Mucosa of gallbladder (tissue), 1 donor: ENCODE data around the gene TMEM106A. TPM values are rescaled to one million over a fixed set of nuclear protein-coding genes. Genes with fewer than 3 reads are reported as not detected.
"Not testable (repeated sequence)": the region's sequence is repeated elsewhere in the genome, so short reads cannot be mapped to it uniquely, and the experiment has no call there.

Experiments
- DNase-seq: peaks from one replicate; pipeline ENCODE4 v3.0.0-alpha.2; 2020; ENCODE audit warnings: low spot score
- total RNA-seq: library from RNA; stranded (reverse); gene quantifications from one replicate; pipeline ENCODE4 v1.2.1, GENCODE V29; 2021
- donor health status: DM: no; HTN: no; CAD: no.

TMEM106A gene
- total RNA-seq, 1 donor from 2014 or later = 10.8 TPM

DNA sequence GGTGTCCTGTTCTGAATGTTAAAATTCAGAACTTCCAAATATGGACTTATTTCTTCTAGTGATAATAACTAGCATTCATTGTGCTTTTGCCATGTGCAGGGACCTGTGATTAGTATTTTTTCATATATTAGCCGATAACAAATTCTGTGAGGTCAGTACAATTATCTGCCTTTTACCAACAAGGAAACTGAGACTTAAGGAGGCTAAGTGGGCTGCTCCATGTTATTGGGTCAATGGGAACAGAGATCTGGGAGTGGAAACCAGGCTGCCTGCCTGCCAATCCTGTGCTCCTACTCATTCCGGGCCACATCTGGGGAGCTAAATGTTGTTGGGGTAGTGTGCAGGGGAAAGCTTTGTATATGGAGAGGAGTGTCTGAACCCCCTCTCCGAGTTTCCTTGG is 3.7 kb downstream of the TMEM106A start:
- DNase-seq = no peak

DNA sequence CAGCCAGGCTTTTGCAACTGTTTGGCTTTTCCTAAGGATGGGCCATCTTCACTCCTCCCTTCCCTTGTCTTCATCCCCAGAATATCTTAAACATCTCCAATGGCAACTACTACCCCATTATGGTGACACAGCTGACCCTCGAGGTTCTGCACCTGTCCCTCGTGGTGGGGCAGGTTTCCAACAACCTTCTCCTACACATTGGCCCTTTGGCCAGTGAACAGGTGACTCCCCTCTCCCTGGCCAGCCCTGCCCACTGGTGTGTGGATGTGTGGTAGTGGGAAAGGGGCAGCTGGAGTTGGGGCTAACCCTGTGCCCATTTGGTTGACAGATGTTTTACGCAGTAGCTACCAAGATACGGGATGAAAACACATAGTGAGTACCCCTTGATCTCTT is 4.7 kb downstream of the TMEM106A start:
- no peak for DNase-seq

DNA sequence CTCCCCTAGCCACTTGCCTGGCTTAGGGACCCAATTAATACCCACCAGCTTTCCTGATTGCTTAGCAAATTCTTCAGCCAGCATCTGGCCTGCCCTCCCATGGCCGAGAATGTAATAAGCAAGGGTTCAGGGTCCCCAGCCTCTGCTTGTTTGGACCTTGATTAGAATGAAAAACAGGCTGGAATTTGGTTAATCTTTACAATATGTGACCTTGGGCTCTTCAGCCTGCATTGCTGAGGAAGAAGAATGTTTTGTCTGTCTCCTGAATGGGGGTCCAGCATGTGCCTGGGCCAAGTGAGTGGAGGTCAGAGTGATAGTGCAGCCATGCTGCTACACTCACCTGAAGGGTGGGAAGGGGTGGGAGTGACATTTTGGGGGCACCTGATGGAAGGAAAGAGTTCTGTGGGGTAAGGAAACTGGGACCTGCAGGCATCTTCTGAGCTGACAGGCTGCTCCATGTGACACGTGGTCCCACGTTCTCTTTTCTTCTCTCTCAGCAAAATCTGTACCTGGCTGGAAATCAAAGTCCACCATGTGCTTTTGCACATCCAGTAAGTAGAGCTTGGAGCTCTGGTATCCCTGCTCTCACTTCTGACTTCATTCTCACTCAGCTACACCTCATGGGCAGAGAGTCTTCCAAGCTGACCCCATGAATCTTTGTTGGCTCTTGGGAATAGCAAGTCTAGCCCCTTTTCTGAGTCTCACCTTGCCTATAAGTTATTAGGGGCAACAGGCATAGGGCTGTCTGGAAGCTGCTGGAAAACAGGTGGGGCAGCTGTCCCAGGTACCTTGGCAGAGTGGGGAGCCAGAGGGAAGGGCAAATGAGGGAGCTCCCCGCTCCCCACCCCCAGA is 5.3 kb downstream of the TMEM106A start:
- DNase-seq = no peak

DNA sequence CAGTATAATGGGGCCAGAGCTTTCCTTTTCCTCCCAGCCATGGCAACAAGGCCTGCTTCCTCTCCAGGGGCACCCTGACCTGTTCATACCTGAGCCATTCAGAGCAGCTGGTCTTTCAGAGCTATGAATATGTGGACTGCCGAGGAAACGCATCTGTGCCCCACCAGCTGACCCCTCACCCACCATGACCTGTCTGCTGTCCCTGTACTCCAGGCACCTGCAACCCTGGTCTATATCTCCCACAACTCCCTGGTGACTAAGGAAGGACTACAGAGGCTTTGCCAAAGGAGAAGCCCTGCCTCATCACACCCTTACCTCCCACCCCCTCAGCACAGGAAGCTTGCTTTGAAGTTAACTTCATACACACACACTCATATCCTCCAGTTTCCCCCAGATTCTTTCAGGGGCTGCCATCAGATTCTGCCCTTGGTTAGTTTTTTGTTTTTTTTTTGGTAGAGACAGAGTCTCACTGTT is 6.0 kb downstream of the TMEM106A start:
- no peak for DNase-seq

DNA sequence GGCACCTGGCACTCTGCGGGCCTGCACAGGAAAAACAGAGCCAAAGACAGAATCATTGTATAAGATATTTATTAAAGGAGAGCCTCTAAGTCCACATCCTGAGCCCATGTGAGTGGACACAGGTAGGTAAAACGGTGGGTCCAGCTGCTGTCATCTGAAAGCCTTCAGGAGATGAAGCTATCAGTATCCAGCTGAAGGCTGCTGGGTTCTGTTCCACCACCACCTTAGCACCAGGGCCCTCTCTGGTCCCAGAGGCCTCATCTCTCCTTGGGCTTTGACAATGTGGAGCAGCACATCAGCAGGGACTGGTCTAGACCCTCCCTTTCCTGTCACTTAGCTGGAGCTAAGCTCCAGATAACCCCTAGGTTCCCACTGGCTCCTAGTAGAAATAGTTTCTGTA is 7.3 kb downstream of the TMEM106A start:
- DNase-seq = no peak

DNA sequence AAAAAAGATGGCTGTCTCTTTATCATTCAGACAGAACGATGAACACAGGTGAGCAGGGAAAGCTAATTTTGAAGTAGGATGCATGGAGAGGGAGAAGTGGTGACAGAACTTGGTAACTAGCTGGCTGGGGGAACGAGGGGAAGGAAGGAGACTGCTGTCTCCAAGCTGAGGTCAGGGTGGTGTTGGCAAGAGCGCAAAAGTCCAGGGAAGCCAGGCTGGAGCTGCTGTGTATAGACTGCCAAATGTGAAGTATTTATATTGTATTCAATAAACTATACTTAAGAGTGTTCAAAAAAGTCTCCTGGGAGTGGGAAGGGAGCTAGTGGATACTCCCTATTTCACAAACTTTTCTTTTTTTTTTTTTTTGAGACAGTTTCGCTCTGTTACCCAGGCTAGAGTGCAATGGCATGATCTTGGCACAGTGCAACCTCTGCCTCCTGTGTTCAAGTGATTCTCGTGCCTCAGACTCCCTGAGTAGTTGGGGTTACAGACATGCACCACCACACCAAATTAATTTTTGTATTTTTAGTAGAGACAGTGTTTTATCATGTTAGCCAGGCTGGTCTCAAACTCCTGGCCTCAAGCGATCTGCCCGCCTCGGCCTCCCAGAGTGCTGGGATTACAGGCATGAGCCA is 8.2 kb downstream of the TMEM106A start:
- no peak for DNase-seq

DNA sequence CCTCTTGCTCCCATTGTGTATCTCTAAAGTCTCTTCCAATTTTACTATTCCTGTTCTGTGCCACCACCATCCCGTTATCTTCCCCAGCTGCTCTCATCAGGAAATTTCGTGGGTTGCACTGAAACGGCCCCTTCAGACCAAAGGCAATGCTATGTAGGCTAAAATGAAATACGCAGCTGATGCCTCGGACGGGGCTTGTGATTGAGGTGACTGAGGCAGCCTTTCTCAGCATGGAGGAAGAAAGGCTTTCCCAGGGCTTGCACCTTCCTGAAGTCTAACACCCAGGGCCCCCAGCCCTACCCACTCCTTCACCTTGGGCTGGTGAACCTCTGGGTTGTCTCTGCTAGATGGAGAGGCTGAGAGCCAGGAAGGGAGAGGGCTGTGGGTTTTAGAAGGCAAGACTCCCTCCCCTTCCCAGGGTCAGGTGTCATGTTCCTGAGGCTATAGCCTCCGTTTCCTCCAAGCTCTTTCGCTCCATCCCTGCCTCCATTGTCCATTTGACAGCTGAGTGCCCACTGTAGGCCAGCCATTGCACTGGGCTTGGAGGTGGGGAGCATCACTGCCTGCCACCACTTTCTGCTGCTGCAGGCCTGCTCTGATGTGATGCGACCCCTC is 8.9 kb downstream of the TMEM106A start:
- no peak for DNase-seq

DNA sequence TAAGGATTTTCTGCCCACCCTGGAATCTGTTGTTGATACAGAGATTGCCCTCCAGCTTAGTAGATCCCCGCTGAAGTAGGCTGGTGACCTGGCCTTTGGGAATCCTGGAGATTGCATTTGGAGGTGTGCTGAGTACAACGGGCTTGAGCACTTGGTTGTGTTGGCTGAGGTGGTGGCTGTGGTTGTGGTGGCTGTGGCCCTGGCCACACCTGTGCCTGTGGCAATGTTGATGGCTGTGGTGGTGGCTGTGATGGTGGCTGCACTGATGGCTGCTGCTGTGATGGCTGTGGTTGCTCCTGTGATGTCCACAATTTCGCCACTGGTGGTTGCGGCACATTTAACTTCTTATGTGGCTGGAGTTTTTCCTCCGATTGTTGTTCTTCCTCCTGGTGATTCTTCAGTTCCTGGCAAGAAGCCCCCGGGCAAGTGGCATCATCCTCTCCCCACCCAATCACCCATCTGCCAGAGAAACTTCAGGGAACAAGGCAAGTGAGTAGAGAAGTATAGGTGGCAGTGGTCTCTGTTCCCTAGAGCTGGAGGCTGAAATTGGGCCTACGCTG is 12.6 kb downstream of the TMEM106A start:
- DNase-seq = peak; percentile 6

DNA sequence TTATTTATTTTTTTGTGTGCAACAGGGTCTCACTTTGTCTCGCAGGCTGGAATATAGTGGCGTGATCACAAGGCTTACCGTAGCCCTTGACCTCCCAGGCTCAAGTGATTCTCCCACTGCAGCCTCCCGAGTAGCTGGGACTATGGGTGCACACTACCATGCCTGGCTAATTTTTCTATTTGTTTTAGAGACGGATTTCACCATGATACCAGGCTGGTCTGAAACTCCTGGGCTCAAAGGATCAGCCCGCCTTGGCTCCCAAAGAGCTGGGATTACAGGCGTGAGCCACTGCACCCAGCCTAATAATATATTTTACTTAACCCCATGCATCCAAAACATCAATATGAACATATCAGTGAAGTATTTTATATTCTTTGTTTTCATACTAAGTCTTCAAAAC is 14.7 kb downstream of the TMEM106A start:
- no peak for DNase-seq

DNA sequence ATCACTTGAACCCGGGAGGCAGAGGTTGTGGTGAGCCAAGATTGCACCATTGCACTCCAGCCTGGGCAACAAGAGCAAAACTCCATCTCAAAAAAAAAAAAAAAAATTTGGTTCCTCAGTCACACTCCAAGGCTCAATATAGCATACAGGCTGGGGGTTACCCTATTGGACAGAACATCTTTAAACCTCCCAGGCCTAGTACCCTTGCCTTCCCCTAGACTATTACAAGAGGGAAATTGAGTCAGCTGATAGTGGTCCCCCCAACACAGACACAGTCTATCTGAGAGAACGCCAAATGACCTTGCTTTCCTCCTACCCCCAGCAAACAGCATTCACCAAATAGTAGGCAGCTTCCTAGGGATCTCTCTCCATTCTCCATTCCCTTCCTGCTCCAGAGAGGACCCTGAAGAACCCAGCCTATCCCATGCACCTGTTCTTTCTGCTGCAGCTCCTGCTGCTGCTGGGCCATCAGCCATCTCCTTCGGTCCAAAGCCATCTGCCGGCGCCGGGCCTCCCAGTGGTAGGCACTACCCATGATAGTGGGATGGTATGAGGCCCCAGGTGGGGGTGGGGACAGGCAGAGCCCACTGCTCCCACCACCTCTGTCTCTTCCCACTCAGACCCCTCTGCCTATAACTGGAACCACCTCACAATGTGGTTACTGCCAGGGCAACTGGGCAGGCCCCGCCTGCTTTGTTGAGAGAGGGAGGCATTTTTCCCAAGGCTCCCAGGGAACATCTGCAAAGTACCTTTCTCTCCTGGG is 16.5 kb downstream of the TMEM106A start, which contains the start of gene CCDC200:
Gene CCDC200 (minus strand): TSS at position 604 of the 763 bp plus-strand sequence. CDS start 69 bp downstream, at position 535.
- not testable (repeated sequence) for DNase-seq

DNA sequence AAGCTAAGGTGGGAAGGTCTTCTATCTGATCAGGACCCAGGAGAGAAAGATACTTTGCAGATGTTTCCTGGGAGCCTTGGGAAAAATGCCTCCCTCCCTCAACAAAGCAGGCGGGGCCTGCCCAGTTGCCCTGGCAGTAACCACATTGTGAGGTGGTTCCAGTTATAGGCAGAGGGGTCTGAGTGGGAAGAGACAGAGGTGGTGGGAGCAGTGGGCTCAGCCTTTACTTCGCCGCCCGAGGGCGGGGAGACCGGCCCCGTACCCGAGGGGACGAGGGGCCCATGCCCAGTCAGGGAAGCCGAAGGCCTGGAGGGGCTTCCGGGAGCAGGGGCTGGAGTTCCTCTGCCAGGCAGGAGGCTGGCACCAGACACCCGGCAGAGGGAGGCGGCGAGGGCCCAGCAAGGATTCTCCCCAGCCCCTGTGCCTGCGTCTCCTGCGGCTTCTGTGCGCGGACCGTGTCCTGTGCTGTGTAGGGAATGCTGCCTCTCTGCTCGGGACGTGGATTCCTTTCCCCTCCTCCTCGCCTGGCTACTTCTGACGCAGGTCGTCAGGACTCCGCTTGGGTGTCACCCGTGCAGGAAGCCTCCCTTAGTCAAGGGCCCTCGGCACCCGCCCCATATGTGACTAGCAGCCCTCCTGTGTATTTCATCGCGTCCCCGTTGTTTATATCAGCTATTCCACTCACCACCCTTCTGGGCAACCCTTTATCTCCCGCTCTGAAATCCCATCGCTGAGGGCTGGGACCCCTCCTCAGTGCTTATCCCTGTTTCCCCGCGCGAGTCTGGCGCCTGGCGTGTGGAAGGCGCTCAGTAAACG is 19.7 kb downstream of the TMEM106A start:
- peak; percentile 9 for DNase-seq

DNA sequence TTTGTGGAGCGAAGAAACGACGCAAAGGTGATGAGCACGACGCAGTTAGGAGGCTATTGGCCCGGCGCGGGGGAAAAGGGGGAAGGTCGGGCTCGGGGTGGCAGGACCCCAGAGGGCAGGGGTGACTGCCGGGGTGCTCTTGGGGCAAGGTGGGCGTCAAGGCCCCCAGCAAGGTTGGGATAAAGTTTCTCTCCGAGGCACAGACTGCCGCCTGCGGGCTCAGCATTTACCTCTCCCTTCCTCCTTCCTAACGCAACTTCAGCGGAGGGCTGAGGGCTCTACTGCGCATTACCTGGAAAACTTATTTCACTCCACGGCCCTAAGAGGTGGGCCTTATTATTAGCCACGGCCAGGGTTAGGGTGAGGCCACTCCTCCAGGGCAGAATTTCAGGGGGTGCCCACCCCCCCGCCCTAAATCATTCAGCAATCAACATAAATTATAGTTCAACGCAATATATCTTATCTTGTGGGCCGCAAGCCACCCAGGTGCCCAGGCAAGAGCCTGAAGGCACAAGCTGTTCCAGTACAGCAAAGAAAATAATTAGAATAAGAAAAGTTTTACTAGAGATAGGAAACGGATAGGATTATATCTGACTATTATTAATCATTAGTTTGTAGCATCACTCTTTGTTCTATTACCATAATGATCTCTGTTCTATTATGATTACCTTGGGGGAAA is 20.5 kb downstream of the TMEM106A start:
- peak; percentile 77 for DNase-seq

DNA sequence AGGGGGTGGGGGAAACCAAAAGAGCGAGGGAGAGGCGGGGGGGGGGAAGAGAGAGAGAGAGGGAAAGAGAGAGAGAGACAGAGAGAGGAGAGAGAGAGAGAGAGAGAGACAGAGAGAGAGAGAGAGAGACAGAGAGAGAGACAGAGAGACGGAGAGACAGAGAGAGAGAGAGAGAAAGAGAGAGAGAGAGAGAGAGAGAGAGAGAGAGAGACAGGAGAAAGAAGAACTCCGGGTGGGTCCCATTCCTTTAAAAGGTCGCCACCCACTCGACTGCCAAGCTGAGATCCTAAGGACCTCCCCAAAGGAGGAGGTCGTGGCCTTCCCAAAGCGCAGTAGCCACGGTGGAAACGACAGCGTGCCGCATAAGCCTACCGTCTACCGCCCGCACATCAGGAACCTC is 21.6 kb downstream of the TMEM106A start:
- DNase-seq = not testable (repeated sequence)

DNA sequence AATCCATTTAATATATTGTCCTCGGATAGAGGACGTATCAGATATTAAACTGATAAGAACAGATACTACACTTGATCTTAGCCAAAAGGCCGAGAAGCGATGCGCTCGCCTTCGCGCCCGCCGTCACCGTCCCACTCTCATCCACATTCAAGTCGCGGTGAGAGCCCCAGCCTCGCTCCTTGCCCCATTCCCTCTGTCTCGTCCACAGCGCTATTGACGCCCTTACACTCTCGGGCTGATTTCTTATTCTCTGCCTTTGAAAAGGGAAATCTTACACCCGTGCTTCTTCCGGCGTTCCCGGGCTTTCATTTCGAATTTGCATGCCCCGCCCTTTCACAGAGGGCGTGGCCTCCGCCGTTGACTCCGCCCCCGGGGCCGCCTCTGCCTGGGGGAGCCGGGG is 22.2 kb downstream of the TMEM106A start, which contains the start of gene RNU2-1:
Gene RNU2-1 (minus strand): TSS at position 101 of the 400 bp plus-strand sequence.
- DNase-seq = not testable (repeated sequence)

DNA sequence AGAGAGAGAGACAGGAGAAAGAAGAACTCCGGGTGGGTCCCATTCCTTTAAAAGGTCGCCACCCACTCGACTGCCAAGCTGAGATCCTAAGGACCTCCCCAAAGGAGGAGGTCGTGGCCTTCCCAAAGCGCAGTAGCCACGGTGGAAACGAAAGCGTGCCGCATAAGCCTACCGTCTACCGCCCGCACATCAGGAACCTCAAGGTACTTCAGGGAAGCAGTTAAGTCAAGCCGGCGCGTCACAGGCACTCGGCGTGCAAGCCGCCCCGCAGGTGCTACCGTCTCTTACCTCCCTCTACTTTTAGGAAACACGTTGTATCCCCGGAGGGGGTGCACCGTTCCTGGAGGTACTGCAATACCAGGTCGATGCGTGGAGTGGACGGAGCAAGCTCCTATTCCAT is 27.9 kb downstream of the TMEM106A start:
- DNase-seq = not testable (repeated sequence)

DNA sequence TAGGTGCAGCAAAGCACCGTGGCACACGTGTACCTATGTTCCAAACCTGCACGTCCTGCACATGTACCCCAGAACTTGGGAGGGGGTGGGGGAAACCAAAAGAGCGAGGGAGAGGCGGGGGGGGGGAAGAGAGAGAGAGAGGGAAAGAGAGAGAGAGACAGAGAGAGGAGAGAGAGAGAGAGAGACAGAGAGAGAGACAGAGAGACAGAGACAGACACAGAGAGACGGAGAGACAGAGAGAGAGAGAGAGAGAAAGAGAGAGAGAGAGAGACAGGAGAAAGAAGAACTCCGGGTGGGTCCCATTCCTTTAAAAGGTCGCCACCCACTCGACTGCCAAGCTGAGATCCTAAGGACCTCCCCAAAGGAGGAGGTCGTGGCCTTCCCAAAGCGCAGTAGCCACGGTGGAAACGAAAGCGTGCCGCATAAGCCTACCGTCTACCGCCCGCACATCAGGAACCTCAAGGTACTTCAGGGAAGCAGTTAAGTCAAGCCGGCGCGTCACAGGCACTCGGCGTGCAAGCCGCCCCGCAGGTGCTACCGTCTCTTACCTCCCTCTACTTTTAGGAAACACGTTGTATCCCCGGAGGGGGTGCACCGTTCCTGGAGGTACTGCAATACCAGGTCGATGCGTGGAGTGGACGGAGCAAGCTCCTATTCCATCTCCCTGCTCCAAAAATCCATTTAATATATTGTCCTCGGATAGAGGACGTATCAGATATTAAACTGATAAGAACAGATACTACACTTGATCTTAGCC is 29.1 kb downstream of the TMEM106A start:
- DNase-seq = not testable (repeated sequence)

DNA sequence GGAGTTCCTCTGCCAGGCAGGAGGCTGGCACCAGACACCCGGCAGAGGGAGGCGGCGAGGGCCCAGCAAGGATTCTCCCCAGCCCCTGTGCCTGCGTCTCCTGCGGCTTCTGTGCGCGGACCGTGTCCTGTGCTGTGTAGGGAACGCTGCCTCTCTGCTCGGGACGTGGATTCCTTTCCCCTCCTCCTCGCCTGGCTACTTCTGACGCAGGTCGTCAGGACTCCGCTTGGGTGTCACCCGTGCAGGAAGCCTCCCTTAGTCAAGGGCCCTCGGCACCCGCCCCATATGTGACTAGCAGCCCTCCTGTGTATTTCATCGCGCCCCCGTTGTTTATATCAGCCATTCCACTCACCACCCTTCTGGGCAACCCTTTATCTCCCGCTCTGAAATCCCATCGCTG is 34.8 kb downstream of the TMEM106A start:
- not testable (repeated sequence) for DNase-seq
